Purkinje cell (primary cell): ENCODE measurements around the gene TMEM258. TPM values are rescaled to one million over a fixed set of nuclear protein-coding genes. Genes with fewer than 3 reads are reported as not detected.

Experiments used
- polyA plus RNA-seq: library from polyadenylated mRNA; unstranded; fragments of >200 nt; fragmentation: Nextera tagmentation; gene quantifications from 2 replicates; pipeline ENCODE4 v1.2.1, GENCODE V29; 2014

Gene TMEM258
- 402 and 501 TPM in 2 replicates for polyA plus RNA-seq

DNA sequence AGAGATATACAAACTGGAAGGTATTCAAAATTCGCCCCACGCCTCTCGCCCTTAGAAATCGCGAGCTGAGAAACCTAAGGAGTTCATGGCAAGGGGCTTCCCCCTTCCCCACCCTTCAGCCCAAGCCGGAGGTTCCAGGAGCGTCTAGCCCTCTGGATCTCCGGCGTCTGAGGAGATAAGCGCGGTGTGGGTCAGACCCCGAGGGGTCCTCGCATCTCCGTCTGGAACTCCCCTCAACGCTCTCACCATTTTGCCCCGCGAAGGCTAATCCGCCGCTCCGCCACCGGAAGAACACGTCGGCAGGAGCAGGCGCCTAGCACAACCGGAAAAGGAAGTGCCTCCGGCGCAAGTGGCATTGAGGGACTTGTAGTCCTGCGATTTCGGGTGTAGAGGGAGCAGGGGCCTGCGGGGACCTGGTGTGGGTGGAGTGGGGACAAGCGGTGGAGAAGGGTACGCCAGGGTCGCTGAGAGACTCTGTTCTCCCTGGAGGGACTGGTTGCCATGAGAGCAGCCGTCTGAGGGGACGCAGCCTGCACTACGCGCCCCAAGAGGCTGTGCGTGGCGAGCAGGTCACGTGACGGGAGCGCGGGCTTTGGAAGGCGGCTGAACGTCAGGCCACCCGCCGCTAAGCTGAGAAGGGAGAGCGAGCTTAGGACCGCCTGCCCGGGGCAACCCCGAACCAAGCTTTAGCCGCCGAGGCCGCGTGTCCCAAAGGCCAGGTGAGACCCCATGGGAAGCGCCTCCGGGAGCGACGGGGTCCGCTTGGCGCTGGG is at the start of gene TMEM258, which contains the start of gene FEN1:
TSS of gene TMEM258 (minus strand) at position 290 of the 773 bp plus-strand sequence. CDS start at position 249, 41 bp downstream.
TSS of gene FEN1 (plus strand) at position 602 of the 773 bp plus-strand sequence. CDS start 2,451 bp downstream, outside the sequence.

DNA sequence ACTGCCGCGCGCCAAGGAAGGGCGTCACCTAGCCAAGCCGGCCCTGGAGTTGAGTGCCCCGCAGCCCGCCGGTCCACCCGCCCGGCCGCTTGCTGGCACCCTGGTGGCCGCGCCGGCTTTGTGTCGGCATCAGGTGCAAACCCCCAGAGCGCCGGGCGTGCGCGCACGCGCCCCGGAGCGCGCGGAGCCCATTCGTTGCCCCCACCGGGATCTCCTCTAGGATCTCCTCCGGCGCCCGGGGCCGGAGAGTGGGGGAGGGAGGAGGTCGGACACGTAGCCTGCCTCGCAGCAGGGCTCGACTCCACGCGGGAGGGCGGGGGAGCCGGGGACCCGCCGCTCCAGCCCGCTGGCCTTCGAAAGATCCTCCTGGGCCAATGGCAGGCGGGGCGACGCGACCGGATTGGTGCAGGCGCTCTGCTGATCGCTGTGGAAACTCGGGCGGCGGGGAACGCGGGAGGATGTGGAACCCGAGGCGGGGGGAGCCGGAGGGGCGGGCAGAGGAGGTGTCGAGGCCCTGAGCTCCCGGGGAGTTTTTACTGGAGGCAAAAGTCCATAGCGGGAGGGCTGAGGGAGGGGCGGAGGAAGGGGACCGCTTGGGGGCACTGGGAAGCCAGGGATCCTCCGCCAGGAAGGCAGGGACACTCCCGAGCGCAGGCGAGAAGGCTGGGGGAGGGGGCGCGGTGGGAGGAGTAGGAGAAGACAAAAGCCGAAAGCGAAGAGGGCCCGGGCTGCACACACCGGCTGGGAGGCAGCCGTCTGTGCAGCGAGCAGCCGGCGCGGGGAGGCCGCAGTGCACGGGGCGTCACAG is 35.4 kb upstream of the TMEM258 start, which contains the start of gene FADS2:
TSS of gene FADS2 (plus strand) at position 730 of the 808 bp plus-strand sequence. CDS start 91 bp downstream, outside the sequence.

DNA sequence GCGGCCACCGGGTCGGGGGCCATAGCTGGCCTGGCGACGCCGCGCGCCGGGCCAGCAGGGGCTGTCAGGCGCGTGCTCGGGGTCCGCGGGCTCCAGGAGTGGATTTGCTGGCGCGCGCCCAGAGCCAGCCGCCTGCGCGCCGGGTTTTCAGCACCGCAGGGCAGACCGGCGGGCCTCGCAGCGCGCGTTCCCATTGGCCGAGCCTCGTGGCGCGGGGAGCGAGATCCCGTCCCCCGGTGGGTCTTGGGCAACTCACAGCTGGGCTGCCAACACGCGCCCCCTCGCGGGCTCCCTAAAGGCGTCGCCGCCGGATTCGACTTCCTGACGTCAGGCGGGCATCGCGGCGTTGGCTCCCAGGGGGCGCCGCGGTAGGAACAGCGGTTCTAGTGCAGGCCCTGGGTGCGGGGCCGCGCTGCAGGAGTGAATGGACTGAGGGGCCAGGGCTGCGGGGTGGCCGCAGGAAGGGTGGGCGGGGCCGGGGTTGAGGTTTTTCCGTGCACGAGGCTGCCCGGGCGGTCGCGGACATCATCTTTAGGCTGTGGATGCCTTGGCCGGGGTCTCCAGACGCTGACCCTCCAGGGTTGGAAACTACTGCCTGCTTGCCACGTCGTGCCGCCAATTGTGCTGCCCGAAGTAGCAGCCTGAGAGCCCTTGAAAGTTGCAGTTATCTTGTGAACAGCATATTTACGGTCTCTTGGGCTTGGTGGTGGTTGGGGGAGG is 24.5 kb upstream of the TMEM258 start, which contains the start of gene FADS1:
TSS of gene FADS1 (minus strand) at position 268 of the 720 bp plus-strand sequence. CDS start at position 194, 74 bp downstream.

DNA sequence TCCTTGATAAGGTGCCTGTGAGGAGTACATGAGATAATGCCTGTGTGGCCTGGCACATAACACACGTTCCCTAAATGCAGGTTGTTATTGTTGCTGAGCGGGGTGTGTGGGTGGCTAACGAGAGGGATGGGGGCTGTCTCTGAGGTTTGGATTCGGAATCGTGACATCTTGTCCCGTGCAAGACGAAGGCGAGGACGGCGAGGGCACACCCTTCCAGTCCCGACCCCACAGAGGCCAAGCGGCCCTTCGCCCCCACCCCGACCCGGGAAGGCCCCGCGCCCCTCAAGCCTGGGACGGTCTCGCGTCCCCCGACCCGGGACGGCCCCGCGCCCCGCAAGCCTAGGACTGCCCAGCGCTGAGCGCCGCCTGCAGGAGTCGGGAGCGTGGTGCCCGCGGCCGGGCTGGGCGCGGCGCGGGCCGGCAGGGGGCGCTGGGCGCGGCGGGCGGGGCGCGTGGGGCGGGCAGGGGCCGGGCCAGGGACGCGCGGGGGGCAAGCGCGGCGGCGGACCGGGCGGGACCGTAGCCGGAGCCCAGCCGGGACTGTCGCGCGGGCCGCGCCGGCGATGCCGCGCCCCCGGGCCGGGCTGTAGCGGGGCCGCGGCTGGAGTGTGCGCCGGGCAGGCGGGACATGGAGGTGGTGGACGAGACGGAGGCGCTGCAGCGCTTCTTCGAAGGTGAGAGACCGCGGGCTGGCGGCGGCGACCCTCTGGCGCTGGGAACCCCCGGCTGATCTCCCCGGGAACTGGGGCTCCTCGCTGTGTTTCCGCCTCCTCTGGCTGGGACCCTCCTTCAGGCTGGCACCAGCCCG is 40.1 kb downstream of the TMEM258 start, which contains the start of gene MYRF:
TSS of gene MYRF (plus strand) at position 520 of the 808 bp plus-strand sequence. CDS start at position 629, 109 bp downstream.

Other genes starting within 250 kb of the TMEM258 start
- gene SYT7, start 211.5 kb downstream of the TMEM258 start, polyA plus RNA-seq, result 18.3 and 23.6 TPM in 2 replicates
- 3.7 and 5.1 TPM in 2 replicates for gene DAGLA, start 112.2 kb downstream of the TMEM258 start, polyA plus RNA-seq
- gene MYRF, start 40.0 kb downstream of the TMEM258 start, polyA plus RNA-seq, result 0.06 TPM in 1 of 2 replicates, not detected in the other
- 12.6 and 17.0 TPM in 2 replicates for gene FEN1, start 312 bp upstream of the TMEM258 start, polyA plus RNA-seq
- gene FADS1, start 24.4 kb upstream of the TMEM258 start, polyA plus RNA-seq, result 25.7 and 34.0 TPM in 2 replicates
- 7.3 and 9.6 TPM in 2 replicates for gene FADS2, start 35.7 kb upstream of the TMEM258 start, polyA plus RNA-seq
- gene FADS3, start 98.9 kb upstream of the TMEM258 start, polyA plus RNA-seq, result 0.51 TPM in 1 of 2 replicates, not detected in the other
- 0.14 and 0.15 TPM in 2 replicates for gene RAB3IL1, start 125.0 kb upstream of the TMEM258 start, polyA plus RNA-seq
- gene BEST1, start 157.8 kb upstream of the TMEM258 start, polyA plus RNA-seq, result not detected in 2 replicates
- gene FTH1, start 175.0 kb upstream of the TMEM258 start, polyA plus RNA-seq, result 157 and 245 TPM in 2 replicates